K562 (cell line): ENCODE results near the gene ABHD12. TPM values are rescaled to one million over a fixed set of nuclear protein-coding genes. Genes with fewer than 3 reads are reported as not detected.
A peak's percentile ranks its signal among the peaks of the same experiment; 100 is the strongest.

Experiments
- BACH1 ChIP-seq: fragments of 200-800 bp; sonication (Bioruptor generic); IDR thresholded peaks from 2 replicates; pipeline ENCODE4 v1.6.1; 2016; ENCODE audit warnings: missing genetic modification characterization, missing compliant biosample characterization
- ELF2 ChIP-seq: fragments of 250-450 bp; sonication (Bioruptor Pico); IDR thresholded peaks from 2 replicates; pipeline ENCODE4 v1.5.0; 2021; ENCODE audit warnings: mild to moderate bottlenecking
- FOXP1 ChIP-seq: sonication (generic); formaldehyde crosslinking; IDR thresholded peaks from 2 replicates; pipeline ENCODE4 v1.8.0; 2022; ENCODE audit warnings: mild to moderate bottlenecking, missing genetic modification reagents
- OTX1 ChIP-seq: fragments of 450-650 bp; formaldehyde crosslinking; IDR thresholded peaks from 2 replicates; pipeline ENCODE4 v1.4.0; 2022; ENCODE audit warnings: mild to moderate bottlenecking
- POLR2G ChIP-seq: fragments of 200-400 bp; formaldehyde crosslinking; IDR thresholded peaks from 2 replicates; pipeline ENCODE4 v1.6.1; 2017; ENCODE audit warnings: low read depth, mild to moderate bottlenecking, antibody characterized with exemption, low read length, moderate library complexity
- SMARCC2 ChIP-seq: fragments of 450-650 bp; IDR thresholded peaks from 2 replicates; pipeline ENCODE4 v1.6.1; 2017; ENCODE audit warnings: antibody characterized with exemption, moderate library complexity, mild to moderate bottlenecking, low read depth
- SNIP1 ChIP-seq: fragments of 450-650 bp; IDR thresholded peaks from 2 replicates; pipeline ENCODE4 v1.7.1; 2017; ENCODE audit warnings: low read depth, mild to moderate bottlenecking
- ZFP30 ChIP-seq: fragments of 250-450 bp; sonication (Bioruptor Pico); IDR thresholded peaks from 2 replicates; pipeline ENCODE4 v1.8.0; 2022; ENCODE audit warnings: moderate library complexity, mild to moderate bottlenecking, inconsistent platforms, borderline replicate concordance
- ZFPM2 ChIP-seq: fragments of 250-450 bp; sonication (Bioruptor Pico); IDR thresholded peaks from 2 replicates; pipeline ENCODE4 v1.5.1; 2022; ENCODE audit warnings: mild to moderate bottlenecking
- ZNF384 ChIP-seq: IDR thresholded peaks from 2 replicates; pipeline ENCODE4 v1.6.1; 2012; ENCODE audit warnings: low read depth, low read length, improper control_type of control experiment
- polyA plus RNA-seq, 8 experiments: library from polyadenylated mRNA; depleted of rRNA in 4 of 8; stranded (reverse) in 5 of 8; unstranded in 3 of 8; fragments of >200 nt; fragmentation: Nextera tagmentation in 2 of 8; fragmentation: Illumina TruSeq in 1 of 8; extraction: Ambion mirVana in 2 of 8; extraction: Trizol in 1 of 8; gene quantifications; 2 replicates each; pipeline versions ENCODE4 v1.2.1 to v1.2.3, GENCODE V29; 2011 to 2014; ENCODE audit warnings: inconsistent platforms in 1 of 8, missing spikeins in 1 of 8
- total RNA-seq, 7 experiments: library from RNA; depleted of rRNA in 6 of 7; stranded (reverse); fragments of >200 nt in 6 of 7; fragmentation: Illumina TruSeq in 2 of 7; extraction: Trizol in 2 of 7; gene quantifications; 2 replicates each; pipeline versions ENCODE4 v1.2.1 to v1.2.3, GENCODE V29; 2011 to 2021; ENCODE audit warnings: low replicate concordance in 1 of 7
- TF ChIP-seq, protein P1 (sequence below), 2 experiments: fragments of 200-800 bp in 1 of 2; sonication (Bioruptor generic) in 1 of 2; sonication (generic) in 1 of 2; formaldehyde crosslinking in 1 of 2; IDR thresholded peaks in 1 of 2; conservative IDR thresholded peaks in 1 of 2; 2 replicates each; pipeline versions ENCODE4 v1.5.0 to v1.6.1; 2016 to 2020; ENCODE audit warnings: missing compliant biosample characterization in 1 of 2, missing genetic modification characterization in 1 of 2, missing genetic modification reagents in 1 of 2
- TF ChIP-seq, protein P2 (sequence below): fragments of 250-450 bp; sonication (Bioruptor Pico); IDR thresholded peaks from 2 replicates; pipeline ENCODE4 v1.6.1; 2021; ENCODE audit warnings: mild to moderate bottlenecking
- TF ChIP-seq, protein P3 (sequence below), 2 experiments: fragments of 450-650 bp in 1 of 2; sonication (generic) in 1 of 2; formaldehyde crosslinking; conservative IDR thresholded peaks; 2 replicates each; pipeline versions ENCODE4 v1.4.0 to v1.8.1; 2020 to 2022; ENCODE audit warnings: mild to moderate bottlenecking in 1 of 2, missing genetic modification reagents in 1 of 2
- TF ChIP-seq, protein P4 (sequence below): sonication (generic); formaldehyde crosslinking; IDR thresholded peaks from 2 replicates; pipeline ENCODE4 v1.8.1; 2023; ENCODE audit warnings: missing genetic modification reagents, mild to moderate bottlenecking, borderline replicate concordance
- TF ChIP-seq, protein P5 (sequence below): fragments of 450-650 bp; conservative IDR thresholded peaks from 2 replicates; pipeline ENCODE4 v1.6.1; 2016; ENCODE audit warnings: missing genetic modification characterization, low read depth, mild to moderate bottlenecking, control low read depth, missing compliant biosample characterization

The ABHD12 gene
- total and polyA plus RNA-seq, 9 of the 15 experiments (the other 6 are each of a cell fraction or from before 2014, with no cell fraction given), result 0.65 to 15.6 (median 9.1) TPM

DNA sequence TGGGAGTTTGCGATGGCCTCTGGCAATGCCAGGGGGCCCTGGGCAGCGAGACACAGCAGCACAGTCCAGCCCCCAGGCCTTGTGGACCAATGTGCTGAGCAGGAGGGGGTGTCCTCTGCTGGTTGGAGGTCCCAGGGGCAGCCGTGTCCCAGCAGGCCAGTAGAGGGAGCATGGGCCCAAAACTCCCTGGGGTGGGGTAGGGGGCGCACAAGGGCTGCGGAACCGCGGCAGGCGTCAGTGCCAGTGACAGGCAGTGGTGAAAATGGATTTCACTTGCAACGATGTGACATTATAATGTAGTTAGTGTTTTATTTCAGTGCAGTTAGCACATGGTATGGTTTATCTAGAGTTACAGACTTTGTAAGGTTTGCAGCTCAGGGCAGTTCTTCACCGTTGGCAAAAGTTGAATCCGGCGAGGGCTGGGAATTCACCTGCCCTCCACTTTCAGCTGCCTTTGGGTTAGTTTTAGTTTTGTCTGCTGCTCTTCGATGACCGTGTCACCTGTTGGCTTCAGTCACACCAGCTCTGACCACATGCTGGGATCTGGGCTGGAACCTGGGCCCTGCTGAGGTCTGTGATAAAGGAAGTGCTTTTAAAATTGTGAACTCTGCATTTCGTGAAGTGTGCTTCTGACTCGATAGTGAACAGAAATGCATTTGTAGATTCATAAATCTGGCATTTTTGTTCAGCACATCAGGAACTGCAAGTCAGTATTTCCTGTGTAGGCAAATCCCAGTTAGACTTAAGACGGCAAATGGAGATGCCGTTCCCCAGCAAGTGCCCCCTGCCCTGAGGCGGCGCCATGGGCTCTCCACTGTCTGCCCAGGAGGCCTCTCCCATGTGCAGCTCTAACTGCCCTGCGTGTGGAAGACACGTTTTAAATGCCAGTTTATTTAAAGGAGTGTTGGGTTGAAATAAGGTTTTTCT, 95.9 kb downstream of the ABHD12 start (continued):
- TF ChIP-seq, protein P1, sequence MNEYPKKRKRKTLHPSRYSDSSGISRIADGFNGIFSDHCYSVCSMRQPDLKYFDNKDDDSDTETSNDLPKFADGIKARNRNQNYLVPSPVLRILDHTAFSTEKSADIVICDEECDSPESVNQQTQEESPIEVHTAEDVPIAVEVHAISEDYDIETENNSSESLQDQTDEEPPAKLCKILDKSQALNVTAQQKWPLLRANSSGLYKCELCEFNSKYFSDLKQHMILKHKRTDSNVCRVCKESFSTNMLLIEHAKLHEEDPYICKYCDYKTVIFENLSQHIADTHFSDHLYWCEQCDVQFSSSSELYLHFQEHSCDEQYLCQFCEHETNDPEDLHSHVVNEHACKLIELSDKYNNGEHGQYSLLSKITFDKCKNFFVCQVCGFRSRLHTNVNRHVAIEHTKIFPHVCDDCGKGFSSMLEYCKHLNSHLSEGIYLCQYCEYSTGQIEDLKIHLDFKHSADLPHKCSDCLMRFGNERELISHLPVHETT (CRISPR knock-in tag; conservative IDR thresholded peaks at IDR 0.05 in 1 of 2, IDR thresholded peaks at IDR 0.05 in 1 of 2), result no peak
- TF ChIP-seq FOXP1 (no peak), ZFPM2 (CRISPR knock-in tag) (no peak), ZNF384 (0 out of 2 replicates have a peak, but pooled peaks have one; percentile 10), POLR2G (peak; percentile 65), BACH1 (tag) (no peak), ELF2 (no peak), SMARCC2 (no peak), ZFP30 (no peak), SNIP1 (no peak), OTX1 (CRISPR knock-in tag) (no peak)
- TF ChIP-seq, protein P2, sequence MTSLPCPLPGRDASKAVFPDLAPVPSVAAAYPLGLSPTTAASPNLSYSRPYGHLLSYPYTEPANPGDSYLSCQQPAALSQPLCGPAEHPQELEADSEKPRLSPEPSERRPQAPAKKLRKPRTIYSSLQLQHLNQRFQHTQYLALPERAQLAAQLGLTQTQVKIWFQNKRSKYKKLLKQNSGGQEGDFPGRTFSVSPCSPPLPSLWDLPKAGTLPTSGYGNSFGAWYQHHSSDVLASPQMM (CRISPR knock-in tag), result no peak
- TF ChIP-seq, protein P3, sequence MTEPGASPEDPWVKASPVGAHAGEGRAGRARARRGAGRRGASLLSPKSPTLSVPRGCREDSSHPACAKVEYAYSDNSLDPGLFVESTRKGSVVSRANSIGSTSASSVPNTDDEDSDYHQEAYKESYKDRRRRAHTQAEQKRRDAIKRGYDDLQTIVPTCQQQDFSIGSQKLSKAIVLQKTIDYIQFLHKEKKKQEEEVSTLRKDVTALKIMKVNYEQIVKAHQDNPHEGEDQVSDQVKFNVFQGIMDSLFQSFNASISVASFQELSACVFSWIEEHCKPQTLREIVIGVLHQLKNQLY (CRISPR knock-in tag; conservative IDR thresholded peaks at IDR 0.05), result no peak
- TF ChIP-seq, protein P4, sequence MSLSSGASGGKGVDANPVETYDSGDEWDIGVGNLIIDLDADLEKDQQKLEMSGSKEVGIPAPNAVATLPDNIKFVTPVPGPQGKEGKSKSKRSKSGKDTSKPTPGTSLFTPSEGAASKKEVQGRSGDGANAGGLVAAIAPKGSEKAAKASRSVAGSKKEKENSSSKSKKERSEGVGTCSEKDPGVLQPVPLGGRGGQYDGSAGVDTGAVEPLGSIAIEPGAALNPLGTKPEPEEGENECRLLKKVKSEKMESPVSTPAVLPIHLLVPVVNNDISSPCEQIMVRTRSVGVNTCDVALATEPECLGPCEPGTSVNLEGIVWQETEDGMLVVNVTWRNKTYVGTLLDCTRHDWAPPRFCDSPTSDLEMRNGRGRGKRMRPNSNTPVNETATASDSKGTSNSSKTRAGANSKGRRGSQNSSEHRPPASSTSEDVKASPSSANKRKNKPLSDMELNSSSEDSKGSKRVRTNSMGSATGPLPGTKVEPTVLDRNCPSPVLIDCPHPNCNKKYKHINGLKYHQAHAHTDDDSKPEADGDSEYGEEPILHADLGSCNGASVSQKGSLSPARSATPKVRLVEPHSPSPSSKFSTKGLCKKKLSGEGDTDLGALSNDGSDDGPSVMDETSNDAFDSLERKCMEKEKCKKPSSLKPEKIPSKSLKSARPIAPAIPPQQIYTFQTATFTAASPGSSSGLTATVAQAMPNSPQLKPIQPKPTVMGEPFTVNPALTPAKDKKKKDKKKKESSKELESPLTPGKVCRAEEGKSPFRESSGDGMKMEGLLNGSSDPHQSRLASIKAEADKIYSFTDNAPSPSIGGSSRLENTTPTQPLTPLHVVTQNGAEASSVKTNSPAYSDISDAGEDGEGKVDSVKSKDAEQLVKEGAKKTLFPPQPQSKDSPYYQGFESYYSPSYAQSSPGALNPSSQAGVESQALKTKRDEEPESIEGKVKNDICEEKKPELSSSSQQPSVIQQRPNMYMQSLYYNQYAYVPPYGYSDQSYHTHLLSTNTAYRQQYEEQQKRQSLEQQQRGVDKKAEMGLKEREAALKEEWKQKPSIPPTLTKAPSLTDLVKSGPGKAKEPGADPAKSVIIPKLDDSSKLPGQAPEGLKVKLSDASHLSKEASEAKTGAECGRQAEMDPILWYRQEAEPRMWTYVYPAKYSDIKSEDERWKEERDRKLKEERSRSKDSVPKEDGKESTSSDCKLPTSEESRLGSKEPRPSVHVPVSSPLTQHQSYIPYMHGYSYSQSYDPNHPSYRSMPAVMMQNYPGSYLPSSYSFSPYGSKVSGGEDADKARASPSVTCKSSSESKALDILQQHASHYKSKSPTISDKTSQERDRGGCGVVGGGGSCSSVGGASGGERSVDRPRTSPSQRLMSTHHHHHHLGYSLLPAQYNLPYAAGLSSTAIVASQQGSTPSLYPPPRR (CRISPR knock-in tag), result no peak
- TF ChIP-seq, protein P5, sequence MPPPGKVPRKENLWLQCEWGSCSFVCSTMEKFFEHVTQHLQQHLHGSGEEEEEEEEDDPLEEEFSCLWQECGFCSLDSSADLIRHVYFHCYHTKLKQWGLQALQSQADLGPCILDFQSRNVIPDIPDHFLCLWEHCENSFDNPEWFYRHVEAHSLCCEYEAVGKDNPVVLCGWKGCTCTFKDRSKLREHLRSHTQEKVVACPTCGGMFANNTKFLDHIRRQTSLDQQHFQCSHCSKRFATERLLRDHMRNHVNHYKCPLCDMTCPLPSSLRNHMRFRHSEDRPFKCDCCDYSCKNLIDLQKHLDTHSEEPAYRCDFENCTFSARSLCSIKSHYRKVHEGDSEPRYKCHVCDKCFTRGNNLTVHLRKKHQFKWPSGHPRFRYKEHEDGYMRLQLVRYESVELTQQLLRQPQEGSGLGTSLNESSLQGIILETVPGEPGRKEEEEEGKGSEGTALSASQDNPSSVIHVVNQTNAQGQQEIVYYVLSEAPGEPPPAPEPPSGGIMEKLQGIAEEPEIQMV (tag), result no peak
